Adrenal gland (tissue), 12 donors: ENCODE data around the gene MACF1. TPM values are rescaled to one million over a fixed set of nuclear protein-coding genes. Genes with fewer than 3 reads are reported as not detected.
"Not testable (repeated sequence)": the region's sequence is repeated elsewhere in the genome, so short reads cannot be mapped to it uniquely, and the experiment has no call there.

Experiments used
- DNase-seq, 7 donors: peaks; one replicate each; pipeline ENCODE4 v3.0.0-alpha.2; 2019 to 2020
- H3K27ac ChIP-seq, 5 donors: fragments of 200-600 bp; sonication (generic) in 4 of 5; 1 replicate in 3 of 5; 2 replicates in 2 of 5; pipeline versions ENCODE4 v1.5.1 to v1.8.0; 2016 to 2020; ENCODE audit warnings: mild to moderate bottlenecking in 1 of 5
- H3K27me3 ChIP-seq: fragments of 200-600 bp; 2 replicates; pipeline ENCODE4 v1.8.0; 2021
- H3K36me3 ChIP-seq, 2 donors: fragments of 200-600 bp; replicated peaks in 1 of 2; 1 replicate in 1 of 2; 2 replicates in 1 of 2; pipeline versions ENCODE4 v1.5.1 to v1.8.0; 2018 to 2022
- H3K4me1 ChIP-seq, 2 donors: fragments of 200-600 bp; replicated peaks in 1 of 2; 1 replicate in 1 of 2; 2 replicates in 1 of 2; pipeline versions ENCODE4 v1.5.1 to v1.8.0; 2018 to 2021
- H3K4me3 ChIP-seq, 4 donors: fragments of 200-600 bp; sonication (generic) in 3 of 4; one replicate each; pipeline ENCODE4 v1.5.1; 2016 to 2018
- H3K9me3 ChIP-seq, 3 donors: fragments of 200-600 bp; sonication (generic) in 1 of 3; replicated peaks in 1 of 3; 1 replicate in 2 of 3; 2 replicates in 1 of 3; pipeline versions ENCODE4 v1.5.1 to v1.8.0; 2016 to 2021
- POLR2A ChIP-seq, 2 donors: fragments of 450-650 bp; IDR thresholded peaks; one replicate each; pipeline ENCODE4 v1.6.1; 2017; ENCODE audit warnings: antibody characterized with exemption in 2 of 2, mild to moderate bottlenecking in 2 of 2, moderate library complexity in 1 of 2
- WGBS, 4 donors: extraction: QIAGEN DNeasy Blood & Tissue Kit in 2 of 4; methylation state at CpG; one replicate each; pipeline versions ENCODE4 v1.1.5 to v1.1.7; 2013 to 2017; 5-methylcytosine and 5-hydroxymethylcytosine counted together
- intact Hi-C, 2 donors: fragments of 100-400 bp; cut with DNase I; formaldehyde crosslinking; loops; one replicate each; pipeline versions ENCODE4 v1.14.1 to v1.15.0; 2022 to 2023
- polyA plus RNA-seq, 3 donors: library from polyadenylated mRNA; stranded (reverse); fragments of 200-250 nt in 2 of 3; fragments of 350-450 nt in 1 of 3; fragmentation: Illumina TruSeq in 1 of 3; extraction: RNeasy Lipid Tissue Mini Kit (QIAGEN cat#74804) in 1 of 3; gene quantifications; one replicate each; pipeline ENCODE4 v1.2.3, GENCODE V29; 2013 to 2014
- total RNA-seq, 9 donors: library from RNA; depleted of rRNA in 4 of 9; stranded (reverse); fragments of >200 nt in 4 of 9; fragments of 120-200 nt in 1 of 9; fragmentation: NEBNext Ultra II Directional in 1 of 9; extraction: Animal tissue kit (Norgen Biotek cat#: 25700) in 1 of 9; gene quantifications; one replicate each; pipeline versions ENCODE4 v1.1.0 to v1.2.4, GENCODE V29; 2013 to 2023
- TF ChIP-seq, protein P1 (sequence below), 6 experiments: fragments of 450-650 bp in 4 of 6; fragments of 200-600 bp in 2 of 6; sonication (generic) in 1 of 6; IDR thresholded peaks; 1 replicate in 5 of 6; 2 replicates in 1 of 6; pipeline versions ENCODE4 v1.5.1 to v1.8.0; 2016 to 2021; ENCODE audit warnings: antibody characterized with exemption in 6 of 6, mild to moderate bottlenecking in 2 of 6, moderate library complexity in 1 of 6
- donor health status: healthy with polysubstance abuse.
- donor health status: Bipolar disorder and iron deficiency.
- donor health status: DM: yes; HTN: yes; CAD: no.
- donor health status: DM: no; HTN: no; CAD: no.
- donor health status: DM: no; HTN: no; CAD: no.
- donor health status: DM: yes; HTN: yes; CAD: no.

Gene MACF1
- total and polyA plus RNA-seq, 12 donors = 85.1 to 334 (median 219) TPM

DNA sequence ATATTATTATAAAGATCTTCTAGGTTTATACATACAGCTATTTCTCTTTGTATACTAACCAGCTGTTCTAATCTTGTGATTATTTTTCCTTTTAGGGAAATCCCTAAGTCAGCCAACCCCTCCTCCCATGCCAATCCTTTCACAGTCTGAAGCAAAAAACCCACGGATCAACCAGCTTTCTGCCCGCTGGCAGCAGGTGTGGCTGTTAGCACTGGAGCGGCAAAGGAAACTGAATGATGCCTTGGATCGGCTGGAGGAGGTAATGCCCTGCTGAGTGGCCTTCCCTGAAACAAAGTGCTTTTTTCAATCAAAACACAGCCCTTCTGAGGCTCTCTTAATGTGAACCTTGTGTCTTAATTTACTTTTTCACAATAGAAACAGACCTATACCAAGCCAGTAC, 254.5 kb downstream of the MACF1 start:
- 90 to 96% (median 92%) methylated on average over 4 of the region's 4 CpGs for WGBS, 4 donors
- no peaks in the 10 kb centered on the region for H3K4me1 ChIP-seq
- no peak for DNase-seq
- no peak overlapping the region for H3K27ac ChIP-seq
- no peaks in the 10 kb centered on the region for H3K27me3 ChIP-seq
- TF ChIP-seq, protein P1, sequence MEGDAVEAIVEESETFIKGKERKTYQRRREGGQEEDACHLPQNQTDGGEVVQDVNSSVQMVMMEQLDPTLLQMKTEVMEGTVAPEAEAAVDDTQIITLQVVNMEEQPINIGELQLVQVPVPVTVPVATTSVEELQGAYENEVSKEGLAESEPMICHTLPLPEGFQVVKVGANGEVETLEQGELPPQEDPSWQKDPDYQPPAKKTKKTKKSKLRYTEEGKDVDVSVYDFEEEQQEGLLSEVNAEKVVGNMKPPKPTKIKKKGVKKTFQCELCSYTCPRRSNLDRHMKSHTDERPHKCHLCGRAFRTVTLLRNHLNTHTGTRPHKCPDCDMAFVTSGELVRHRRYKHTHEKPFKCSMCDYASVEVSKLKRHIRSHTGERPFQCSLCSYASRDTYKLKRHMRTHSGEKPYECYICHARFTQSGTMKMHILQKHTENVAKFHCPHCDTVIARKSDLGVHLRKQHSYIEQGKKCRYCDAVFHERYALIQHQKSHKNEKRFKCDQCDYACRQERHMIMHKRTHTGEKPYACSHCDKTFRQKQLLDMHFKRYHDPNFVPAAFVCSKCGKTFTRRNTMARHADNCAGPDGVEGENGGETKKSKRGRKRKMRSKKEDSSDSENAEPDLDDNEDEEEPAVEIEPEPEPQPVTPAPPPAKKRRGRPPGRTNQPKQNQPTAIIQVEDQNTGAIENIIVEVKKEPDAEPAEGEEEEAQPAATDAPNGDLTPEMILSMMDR (IDR thresholded peaks at IDR 0.05) = no peak
- no peak for TF ChIP-seq POLR2A (IDR thresholded peaks at IDR 0.05)
- H3K36me3 ChIP-seq = peaks cover 0 to 99% of the 10 kb centered on the region in 2 donors
- H3K9me3 ChIP-seq = no peaks in the 10 kb centered on the region
- H3K4me3 ChIP-seq = no peak overlapping the region
- intact Hi-C loops = no loop called here

DNA sequence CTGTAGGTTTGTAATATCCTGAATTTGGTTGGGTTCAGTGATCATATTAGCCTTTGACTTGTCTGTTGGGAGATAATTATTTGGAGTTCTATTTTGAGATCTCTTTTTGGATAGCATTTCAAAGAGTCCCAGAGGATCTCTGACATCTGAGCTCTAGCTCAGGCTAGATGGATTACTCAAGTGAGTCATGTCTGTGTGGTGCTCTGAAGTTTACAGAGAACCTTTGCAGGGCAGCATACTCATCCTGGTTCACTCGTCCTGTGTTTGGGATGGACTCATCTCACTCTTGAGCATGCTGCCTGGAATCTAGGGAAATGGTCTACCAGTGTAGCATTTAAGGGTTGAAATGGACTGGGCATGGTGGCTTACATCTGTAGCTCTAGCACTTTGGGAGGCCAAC, 257.6 kb downstream of the MACF1 start:
- DNase-seq = no peak
- TF ChIP-seq, protein P1 (IDR thresholded peaks at IDR 0.05) = no peak
- no peak for TF ChIP-seq POLR2A (IDR thresholded peaks at IDR 0.05)
- Histone ChIP-seq H3K4me1 (peaks cover 0 to 5% of the 10 kb centered on the region in 2 donors), H3K27me3 (no peaks in the 10 kb centered on the region), H3K4me3 (no peak overlapping the region), H3K36me3 (peaks cover 0 to 95% of the 10 kb centered on the region in 2 donors), H3K9me3 (no peaks in the 10 kb centered on the region), H3K27ac (no peak overlapping the region)
- WGBS, 4 donors = 25 to 51% (median 35%) methylated on average over 1 of the region's 1 CpG
- intact Hi-C loops = no loop called here

DNA sequence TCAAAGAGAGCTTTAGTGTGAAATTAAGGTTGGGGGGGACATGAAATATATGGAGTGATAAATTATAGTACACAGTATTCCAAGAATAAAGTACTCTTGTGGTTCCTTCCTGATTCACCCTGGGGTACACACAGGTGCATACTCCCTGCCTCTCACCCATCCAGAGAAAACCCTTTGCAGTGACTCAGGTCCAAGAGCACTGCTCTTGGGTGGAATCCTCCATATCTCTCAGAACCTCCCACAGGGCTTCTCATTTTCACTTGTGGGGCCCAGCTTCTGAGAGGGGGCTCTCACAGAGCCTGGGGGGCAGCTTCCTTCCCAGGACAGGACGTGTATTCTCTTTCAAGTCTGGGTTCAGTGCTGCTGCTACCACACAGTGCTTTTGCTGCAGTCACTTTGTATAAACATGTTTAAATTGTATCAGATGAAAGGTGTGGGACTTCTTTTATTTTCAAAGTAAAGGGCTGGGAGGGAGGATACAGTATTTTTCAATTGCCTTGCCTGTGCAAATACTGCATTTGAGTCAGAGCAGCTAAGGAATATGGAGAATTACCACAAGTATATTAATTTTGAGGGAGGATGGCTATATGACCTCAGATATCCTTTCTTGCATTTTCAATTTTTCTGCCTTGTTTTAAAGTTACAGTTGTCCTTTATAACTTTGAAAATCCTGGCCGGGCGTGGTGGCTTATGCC, 262.1 kb downstream of the MACF1 start:
- peaks cover 0 to 5% of the 10 kb centered on the region in 2 donors for H3K4me1 ChIP-seq
- H3K27ac ChIP-seq = no peak overlapping the region
- H3K36me3 ChIP-seq = peaks cover 0 to 86% of the 10 kb centered on the region in 2 donors
- no peaks in the 10 kb centered on the region for H3K27me3 ChIP-seq
- no peak for DNase-seq
- no peaks in the 10 kb centered on the region for H3K9me3 ChIP-seq
- no peak overlapping the region for H3K4me3 ChIP-seq
- WGBS, 4 donors = 75 to 90% (median 83%) methylated on average over 3 of the region's 3 CpGs
- TF ChIP-seq, protein P1 (IDR thresholded peaks at IDR 0.05) = no peak
- TF ChIP-seq POLR2A (IDR thresholded peaks at IDR 0.05) = no peak
- intact Hi-C loops = no loop called here

DNA sequence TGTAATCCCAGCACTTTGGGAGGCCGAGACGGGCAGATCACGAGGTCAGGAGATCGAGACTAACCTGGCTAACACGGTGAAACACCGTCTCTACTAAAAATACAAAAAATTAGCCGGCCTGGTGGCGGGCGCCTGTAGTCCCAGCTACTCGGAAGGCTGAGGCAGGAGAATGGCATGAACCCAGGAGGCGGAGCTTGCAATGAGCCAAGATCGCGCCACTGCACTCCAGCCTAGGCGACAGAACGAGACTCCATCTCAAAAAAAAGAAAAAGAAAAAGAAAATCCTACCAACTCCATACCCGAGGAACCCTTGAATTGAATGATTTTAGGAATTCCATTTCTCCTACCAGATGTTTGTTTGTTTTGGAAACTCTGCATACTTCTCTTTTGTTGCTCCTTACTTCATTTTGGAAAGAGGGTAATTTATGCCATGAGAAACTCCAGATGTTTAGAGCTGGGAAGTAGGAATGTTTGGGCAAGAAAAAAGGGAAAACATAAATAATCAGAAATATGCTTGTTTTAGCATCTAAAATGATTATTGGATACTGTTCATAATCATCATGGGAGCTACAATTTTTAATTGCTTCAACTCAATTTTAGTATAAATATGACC, 262.7 kb downstream of the MACF1 start:
- intact Hi-C loops, H3K4me1 ChIP-seq, H3K9me3 ChIP-seq, H3K27ac ChIP-seq, DNase-seq, H3K27me3 ChIP-seq, H3K4me3 ChIP-seq: not testable (repeated sequence)
- 71 to 87% (median 80%) methylated on average over 16 of the region's 16 CpGs for WGBS, 4 donors
- H3K36me3 ChIP-seq = peaks cover 0 to 87% of the 10 kb centered on the region in 2 donors
